ENCODE results near the gene CKAP4. TPM values are rescaled to one million over a fixed set of nuclear protein-coding genes. Genes with fewer than 3 reads are reported as not detected.
A peak's percentile ranks its signal among the peaks of the same experiment; 100 is the strongest.

CKAP4 gene
- 99.7 and 106 TPM in 2 replicates for total RNA-seq

DNA sequence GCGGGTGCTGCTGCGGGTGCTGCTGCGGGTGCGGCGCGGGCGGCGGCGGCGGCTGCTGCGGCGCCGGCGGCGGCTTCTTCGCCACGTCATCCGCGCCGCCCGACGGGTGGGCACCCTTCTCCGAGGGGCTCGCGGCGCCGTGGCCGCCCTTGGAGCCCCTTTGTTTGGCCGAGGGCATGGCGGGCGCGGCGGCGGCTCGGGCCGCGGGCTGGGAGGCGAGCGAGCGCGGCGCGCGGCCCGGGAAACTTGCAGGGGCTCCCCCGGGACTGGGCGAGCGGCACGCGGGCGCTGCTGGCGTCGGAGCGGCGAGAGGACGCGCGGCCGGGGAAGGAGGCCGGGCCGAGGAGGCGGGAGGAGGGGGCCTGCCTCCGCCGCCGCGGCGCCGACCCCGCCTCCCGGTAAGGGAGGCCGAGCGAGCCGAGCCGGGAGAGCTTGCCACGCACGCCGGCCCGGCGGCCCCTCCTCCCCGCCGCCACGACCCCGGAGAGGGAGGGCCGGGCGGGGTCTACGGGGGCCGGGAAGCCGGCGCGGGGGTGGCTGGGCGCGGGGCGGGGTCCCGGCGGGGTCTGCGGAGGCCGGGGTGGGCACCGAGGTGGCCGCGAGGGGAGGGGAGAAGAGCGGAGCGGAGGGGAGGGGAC is at the start of gene CKAP4:
Gene CKAP4 (minus strand): TSS at position 347 of the 638 bp plus-strand sequence. CDS start 169 bp downstream, at position 178.
- DNase-seq (ENCODE audit: low read depth), result no peak
- H3K4me3 ChIP-seq (ENCODE audit: low read depth, low read length), result peak within 1 kb of the TSS; percentile 67
- no peak for TF ChIP-seq CTCF (conservative IDR thresholded peaks at IDR 0.05; ENCODE audit: low read depth, low read length)

DNA sequence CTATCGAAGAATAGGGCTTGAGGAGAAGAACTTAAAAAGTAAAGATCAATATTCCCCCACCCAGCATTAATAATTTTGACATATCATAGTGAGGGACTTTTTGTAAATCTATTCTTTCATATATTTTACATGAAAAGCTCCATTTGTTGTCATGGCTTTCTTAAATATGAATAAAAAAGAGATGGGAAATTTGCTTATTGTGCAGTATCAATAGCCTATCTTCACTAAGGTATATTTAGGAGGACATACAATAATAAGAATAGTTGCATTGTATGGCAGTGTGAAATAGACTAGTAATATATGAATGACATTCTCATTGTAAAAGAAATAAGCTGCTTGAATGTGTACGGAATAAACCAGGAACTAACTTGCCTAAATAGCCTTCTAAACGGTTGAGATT is 49.3 kb upstream of the CKAP4 start:
- TF ChIP-seq CTCF (conservative IDR thresholded peaks at IDR 0.05; ENCODE audit: low read depth, low read length), result no peak
- DNase-seq (ENCODE audit: low read depth), result no peak
- no peak overlapping the region for H3K4me3 ChIP-seq (ENCODE audit: low read depth, low read length)

DNA sequence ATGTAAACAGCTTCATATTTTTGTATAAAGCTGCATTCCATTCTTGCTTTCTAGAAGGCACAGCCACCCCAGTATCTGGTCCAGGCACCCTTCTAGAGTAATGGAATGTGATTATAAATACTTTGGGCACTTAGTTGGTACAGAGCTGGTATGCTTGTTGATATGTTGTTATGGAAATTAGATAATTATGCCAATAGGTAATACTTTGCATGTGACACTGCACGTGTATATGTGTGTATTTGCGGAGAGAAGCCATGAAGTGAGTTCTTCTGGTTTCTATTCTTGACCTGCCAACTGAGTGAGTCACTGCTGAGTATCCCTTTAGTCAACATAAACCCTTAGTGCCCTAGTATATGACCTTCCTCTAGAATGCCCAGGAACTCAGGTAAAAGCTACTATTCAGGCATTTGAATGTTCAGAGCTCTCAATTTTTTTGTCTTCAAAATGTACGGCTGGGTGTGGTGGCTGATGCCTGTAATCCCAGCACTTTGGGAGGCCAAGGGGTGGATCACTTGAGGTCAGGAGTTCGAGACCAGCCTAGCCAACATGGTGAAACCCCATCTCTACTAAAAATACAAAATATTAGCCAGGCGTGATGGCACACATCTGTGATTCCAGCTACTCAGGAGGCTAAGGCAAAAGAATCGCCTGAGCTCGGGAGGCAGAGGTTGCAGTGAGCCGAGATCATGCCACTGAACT is 48.5 kb upstream of the CKAP4 start:
- no peak for TF ChIP-seq CTCF (conservative IDR thresholded peaks at IDR 0.05; ENCODE audit: low read depth, low read length)
- H3K4me3 ChIP-seq (ENCODE audit: low read depth, low read length), result no peak overlapping the region
- DNase-seq (ENCODE audit: low read depth), result no peak

GRCh38 chr12:106292339-106292738 is 44.5 kb upstream of the CKAP4 start:
- no peak overlapping the region for H3K4me3 ChIP-seq (ENCODE audit: low read depth, low read length)
- TF ChIP-seq CTCF (conservative IDR thresholded peaks at IDR 0.05; ENCODE audit: low read depth, low read length), result no peak
- DNase-seq (ENCODE audit: low read depth), result no peak

GRCh38 chr12:106291342-106291741 is 43.5 kb upstream of the CKAP4 start:
- H3K4me3 ChIP-seq (ENCODE audit: low read depth, low read length), result no peak overlapping the region
- no peak for DNase-seq (ENCODE audit: low read depth)

DNA sequence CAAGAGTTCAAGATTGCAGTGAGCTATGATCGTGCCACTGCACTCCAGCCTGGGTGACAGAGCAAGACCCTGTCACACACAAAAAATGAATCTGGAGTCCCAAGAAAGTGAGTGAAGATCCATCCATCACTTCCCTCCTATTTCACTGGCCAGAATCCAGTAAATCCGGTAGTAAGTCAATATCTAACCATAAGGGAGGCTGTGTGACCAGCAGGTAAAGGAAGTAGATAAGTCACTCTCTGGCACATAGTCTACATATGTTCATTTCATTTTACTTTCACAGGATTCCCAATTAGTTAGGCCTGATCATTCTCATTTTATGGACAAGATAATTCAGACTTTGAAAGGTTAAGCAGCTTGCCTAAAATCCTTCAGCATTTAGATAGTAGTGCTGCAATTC is 42.8 kb upstream of the CKAP4 start:
- H3K4me3 ChIP-seq (ENCODE audit: low read depth, low read length), result no peak overlapping the region
- no peak for DNase-seq (ENCODE audit: low read depth)
- TF ChIP-seq CTCF (conservative IDR thresholded peaks at IDR 0.05; ENCODE audit: low read depth, low read length), result no peak

More at GRCh38 chr12:106291342-106291741, 43.5 kb upstream of the CKAP4 start:
- no peak for TF ChIP-seq CTCF (conservative IDR thresholded peaks at IDR 0.05; ENCODE audit: low read depth, low read length)
